RPMI8226 (cell line): ENCODE measurements around the gene MBP.

Experiments
- DNase-seq: peaks from one replicate; pipeline ENCODE4 v3.0.0-alpha.2; 2015

MBP gene

DNA sequence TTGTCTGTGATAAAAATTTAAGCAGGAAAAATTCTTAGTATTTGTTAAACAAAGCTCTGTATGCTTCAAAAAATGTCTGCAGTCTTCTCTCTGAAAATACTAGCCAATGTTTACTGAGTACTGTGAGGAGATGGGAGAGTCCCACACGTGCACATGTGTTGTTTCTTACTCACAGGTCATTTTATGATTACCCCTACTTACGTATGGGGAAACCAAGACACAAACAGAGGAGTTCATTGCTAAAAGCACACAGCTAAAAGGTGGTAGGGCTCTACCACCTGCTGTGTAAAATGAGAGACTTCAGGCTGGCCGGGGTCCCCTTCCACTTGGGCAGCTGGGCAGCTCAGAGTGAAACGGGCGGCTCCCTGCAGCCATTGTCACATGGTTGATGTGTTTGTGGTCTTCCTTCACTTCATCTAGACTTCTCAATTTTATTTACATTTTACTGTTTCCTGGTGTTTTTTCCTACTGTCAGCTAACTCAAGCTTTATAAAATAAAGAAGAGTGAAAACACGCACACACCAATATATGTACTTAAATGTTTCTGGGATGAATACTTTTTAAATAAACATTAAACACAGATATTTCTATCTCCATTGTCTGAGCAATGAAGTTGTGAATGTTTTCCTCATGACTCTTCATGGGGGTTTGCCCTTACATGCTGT, 71.2 kb downstream of the MBP start:
- DNase-seq = no peak

DNA sequence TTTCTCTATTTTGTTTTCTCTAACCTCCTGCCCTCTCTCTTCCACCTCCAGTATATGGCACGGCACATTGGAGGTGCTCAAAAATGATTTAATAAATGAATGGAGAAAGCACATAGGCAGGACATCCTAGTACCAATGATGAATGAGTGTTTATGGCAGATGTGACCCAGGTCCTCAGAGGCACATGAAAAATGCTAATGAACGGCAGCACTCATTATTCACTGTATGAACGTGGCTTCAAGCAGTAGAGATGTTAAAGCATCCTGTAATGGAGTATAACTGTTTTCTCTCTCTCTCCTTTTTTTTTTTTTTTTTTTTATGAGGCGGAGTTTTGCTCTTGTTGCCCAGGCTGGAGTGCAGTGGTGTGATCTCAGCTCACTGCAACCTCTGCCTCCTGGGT, 72.4 kb downstream of the MBP start:
- DNase-seq = no peak

DNA sequence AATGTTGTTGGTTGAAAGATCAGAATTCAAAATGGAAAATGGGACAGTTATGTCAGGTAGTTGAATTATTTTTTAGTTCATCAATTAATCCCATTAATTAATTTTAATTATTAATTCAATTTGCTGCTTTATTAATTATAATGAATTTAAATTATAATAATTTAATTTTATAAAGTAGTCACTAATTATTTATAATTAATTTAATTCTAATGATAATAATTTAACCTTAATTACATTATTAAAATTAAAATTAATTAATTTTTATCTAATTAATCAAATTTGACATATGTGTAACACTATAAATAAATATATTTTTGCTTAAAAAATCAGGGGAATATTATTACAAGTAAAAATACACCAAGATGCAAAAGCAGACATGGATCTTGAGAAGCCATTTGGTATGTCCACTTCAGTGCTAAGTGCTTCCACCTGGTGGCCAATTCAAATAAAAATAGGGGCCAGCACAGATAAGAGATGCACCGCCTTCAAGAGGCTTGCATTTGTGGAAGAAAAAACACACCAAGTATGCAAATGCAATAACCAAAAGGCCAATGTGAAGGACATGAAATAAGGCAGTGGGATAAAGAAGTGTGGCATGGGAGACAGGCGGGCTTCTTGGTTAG, 73.2 kb downstream of the MBP start:
- DNase-seq = peak; percentile 70

DNA sequence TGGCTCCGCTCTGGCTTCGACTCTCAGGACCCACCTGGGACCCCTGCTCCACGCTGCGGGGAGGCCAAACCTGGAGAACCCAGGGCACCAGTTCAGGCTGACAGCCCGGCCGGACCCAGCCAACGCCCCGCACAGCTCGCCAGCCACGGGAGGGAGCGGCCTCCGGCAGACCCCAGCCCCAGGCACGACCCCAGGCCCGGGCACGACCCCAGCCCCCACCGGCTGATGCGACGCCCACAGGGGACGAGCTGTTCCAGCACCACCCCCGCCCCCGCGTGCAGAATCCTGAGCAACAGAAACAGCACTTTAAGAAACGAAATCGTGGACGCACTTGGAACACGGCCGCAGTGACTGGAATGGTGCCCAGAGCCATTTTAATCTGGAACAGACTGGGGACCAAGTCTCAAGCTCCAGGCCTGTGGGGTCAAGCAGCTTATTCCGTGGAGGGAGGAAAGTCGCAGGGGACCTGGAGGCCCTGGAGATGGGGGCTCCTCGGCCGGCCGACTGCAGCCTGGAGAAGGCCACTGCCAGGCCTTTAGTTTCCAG, 74.2 kb downstream of the MBP start:
- no peak for DNase-seq

DNA sequence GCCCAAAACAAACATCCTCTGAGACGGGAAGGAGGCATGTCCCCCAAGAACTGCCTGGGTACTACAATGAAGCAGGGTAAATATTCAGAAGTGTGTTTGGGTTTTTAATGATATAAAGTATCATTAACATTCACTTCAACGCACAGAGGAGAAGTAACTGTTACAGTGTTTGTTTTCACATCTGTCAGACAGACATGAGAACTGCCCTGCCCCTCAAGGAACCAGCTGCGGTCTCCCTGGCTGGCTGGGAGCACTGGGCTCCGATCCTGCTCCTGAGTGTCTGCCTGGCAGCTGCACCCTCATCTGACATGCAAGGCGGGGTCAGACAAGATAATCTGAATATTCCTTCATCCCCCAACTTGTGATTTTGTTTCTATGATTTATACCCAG, 75.6 kb downstream of the MBP start:
- no peak for DNase-seq

DNA sequence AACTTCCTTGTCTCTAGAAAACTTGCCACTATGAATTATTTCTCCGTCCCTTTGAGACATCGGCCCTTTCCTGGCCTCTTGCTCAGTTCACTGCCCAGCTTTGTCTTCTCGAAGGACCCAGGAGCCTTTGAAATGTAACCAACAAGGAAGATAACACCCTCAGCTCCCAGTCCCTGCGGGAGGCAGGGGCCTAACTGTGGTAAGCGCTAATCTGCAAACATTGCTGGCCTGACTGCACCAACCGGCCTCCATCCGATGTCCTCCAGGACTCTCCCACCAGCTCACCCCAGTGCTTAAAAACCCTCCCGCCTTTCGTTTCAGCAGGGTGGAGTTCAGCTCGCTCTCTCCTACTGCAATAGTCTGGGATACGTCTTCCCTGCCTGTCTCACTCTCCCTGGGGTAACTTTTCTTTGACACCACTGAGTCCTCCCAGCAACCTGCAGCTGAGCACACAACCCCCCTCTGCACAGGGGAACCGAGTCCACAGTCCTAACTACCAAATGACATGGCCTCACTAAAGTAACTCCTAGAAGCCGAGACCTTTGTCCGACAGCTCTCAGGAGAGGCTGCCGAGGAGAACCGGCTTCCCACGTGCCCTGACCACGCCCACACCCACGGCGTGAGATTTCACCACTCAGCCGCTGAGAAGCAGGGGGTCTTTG, 76.1 kb downstream of the MBP start:
- no peak for DNase-seq

DNA sequence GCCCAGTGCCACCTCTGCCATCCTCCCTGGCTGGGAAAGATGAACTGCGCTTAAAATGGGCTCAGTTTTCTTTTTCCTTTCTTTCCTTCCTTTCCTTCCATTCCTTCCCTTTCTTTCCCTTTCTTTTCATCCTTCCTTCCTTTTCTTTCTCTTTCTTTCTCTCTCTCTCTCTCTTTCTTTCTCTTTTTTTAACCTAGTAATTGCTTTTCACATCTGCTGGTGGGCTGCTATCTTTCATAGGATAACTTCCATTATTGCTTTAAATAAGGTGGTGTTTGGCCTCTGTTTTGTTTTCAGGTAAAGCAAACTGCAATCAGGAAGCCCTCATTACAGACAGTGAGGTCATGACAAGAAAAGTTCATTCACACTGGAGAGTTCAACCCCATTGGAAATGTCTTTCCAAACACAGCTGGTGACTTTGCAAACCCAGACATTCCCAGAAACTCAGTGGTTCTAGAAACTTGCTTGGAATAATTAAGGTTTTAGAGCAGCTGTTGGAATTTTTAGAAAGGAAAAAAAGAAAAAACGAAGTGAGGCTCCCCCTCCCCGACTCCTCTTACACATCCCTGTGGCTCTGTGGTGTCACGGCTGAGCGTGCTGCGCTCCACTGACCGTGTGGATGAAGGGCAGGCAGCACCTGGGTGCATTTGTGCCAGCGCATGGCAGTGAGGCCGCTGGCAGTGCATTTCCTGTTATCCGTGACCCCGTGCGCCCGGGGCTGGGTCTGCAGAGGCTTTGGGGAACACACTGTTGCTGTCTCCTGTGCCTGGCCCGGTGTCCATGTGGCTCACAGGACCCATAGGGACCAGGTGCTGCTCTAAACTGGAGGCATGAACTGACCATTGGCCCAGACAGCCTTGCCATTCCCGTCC, 76.9 kb downstream of the MBP start:
- DNase-seq = no peak

DNA sequence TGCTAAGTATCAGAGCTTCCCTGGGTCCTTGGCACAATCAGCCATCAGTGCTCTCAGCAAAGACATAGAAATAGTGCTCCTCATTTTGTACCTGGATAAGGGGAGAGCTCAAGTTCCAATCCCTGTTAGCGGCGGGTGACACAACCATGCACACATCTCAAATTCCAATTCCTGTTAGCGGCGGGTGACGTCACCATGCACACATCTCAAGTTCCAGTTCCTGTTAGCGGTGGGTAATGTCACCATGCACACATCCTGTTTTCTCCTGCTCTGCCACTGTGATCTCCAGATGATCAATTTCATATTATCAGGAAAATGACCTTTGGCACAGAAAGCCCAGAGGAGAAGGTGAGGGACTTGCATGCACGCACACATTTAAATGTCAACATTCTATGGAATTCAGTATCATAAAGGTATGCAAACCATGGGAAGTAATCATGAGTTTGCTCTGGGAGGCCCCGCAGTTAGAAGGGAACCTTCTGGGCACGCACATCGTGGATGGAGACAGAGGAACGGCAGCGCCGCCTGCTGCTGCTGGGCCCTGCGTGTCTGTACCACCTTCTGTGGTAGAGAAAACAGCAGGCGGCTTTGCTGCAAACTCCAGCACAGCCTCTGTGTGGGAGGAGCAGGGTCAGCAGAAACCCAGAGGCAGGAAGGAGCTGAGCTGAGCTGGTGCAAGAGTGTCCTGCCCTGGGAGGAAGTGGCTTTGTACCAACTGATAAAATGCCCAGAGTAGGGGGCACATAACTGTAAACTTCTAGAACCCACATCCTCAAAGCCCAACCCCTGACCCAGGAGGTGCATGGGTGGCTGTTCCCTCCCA, 77.8 kb downstream of the MBP start:
- DNase-seq = peak; percentile 46

DNA sequence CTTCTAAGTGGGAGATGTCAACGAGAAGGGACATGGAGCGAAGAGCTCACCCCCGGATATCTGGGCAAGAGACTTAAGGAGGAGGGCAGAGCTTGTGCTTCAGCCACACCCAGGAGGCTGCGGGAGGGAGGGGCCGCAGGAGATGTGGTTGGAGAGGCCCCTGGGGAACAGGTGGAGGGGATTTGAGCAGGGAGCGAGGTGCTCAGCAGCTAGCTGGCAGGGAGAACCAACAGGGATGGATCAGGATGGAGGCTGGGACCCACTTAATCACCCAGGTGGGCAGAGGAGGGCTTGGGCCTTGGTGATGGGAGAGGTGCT, 78.3 kb downstream of the MBP start:
- DNase-seq = no peak

DNA sequence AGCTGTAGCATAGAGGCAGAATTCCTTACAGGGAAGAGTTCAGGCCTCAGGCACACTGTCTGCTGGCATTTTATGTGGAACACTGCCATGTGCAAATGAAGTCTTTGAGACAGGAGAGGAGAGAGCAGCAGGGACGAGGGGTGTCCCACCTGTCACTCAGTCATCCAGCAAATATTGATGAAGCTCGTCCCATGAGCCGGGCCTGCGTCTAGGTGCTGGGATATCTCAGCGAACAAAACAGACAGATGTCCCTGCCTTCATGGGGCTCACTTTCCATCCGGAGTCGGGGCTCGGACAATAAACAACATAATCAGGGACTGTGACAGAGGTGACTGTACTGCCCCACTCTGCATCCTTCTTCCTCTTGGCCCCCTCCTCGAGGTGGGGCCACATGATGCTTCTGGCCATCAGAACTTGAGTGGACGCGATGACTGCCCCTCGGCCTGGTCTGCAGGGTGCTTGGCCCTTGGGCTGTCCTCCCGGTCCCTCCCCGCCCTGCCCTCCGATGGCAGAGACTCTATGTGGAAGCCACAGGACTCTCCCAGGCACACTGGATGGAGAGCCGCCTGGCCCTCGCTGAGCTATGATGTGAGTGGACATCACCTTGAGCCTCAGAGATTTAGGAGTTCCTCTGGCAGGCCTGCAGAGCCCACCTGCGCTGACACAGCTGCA, 78.8 kb downstream of the MBP start:
- no peak for DNase-seq

DNA sequence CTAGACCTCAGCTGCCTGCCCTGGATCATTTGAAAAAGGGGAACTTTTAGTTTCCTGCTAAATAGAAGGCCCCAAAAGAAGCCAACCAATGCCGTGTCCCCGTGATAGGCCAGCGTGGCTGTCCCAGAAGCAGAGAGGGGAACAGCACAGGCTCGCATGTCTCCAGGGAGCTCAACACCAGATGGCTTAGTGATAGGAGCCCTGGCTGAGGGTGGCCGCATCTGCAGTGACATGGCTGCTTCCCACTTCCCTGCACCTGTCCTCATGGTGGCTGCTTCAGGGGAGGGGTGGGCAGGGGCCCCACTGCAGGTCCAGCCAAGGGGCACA, 79.6 kb downstream of the MBP start:
- DNase-seq = no peak

DNA sequence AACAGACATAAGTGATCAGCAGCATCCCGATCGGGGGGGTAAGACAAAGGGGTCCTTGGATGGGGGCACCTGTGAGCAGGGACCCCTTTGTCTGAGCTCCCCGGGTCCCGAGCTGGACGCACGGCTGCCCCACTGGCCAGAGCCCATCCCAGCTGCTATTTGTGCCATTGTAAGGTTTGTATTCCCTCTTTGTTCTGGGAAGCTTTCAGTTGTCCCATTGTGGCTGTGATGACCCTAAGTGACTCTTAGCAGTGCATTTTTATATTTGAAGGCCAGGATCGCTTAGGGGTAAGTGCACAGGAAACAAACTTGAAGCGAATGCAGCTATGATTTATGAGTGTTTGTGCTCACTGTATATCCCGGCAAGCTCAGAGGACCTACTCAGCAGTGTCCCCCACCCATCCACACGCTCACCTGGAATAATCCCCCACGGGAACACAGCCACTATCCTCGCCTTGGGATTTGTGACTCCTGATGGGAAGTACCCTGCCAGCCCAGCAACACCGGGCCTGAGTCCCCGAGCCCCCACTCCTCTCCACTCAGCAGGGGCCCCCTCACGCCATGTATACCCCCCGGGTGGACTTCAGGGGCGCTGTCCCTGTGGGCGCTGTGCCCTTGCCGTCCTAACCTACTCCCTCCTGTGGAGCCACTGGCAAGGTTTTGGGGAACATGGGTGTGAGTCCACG, 80.1 kb downstream of the MBP start:
- DNase-seq = no peak

DNA sequence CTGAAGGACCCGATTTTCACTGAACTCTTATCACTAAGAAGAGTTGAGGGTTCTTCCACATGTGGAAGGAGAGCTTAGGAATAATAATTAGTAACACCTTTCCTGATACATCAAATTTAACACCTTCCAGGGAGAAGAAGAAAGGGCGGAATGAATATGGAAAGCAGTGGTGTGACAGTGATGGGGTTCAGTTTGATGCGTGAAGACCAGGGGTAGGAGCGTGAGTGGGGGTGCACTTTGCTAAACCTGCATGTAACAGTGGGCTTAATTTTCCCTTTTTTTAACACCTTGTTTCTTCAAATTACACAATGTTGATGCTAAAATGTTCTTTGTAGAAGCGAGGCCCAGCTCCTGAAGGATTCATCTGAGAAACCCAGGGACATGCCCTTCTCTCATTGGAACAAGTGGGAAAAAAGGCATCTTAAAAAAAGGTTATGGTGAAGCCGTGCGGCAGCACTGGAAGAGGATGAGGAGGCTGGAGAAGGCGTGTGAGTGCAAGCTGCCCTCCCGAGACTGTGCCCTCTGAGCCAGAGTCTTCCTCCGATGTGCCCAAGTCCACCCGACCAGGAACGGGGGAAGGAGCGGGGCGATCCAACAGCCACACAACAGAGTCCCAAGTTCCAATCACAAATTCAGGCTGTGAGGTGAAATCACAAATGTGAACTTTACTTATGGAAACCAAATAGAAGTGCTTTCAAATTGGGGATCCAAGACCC, 80.8 kb downstream of the MBP start:
- DNase-seq = no peak

DNA sequence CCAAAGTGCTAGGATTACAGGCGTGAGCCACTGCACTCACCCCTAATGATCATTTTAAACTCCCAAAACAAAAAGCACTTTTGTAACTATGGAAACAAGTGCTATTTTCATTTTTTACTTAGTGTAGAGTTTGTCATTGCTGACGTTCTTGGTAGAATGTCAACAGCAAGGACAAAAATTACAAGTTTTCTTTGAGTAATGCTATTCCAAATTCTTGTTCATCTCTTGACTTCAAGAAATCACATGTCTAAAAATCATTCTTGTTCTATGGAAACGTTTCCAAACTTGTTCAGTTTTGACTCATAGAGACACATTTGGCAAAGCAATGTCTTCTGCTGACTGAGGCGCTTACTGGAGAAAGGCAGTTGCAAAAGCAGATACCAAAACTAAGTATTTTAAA, 82.6 kb downstream of the MBP start:
- DNase-seq = no peak

DNA sequence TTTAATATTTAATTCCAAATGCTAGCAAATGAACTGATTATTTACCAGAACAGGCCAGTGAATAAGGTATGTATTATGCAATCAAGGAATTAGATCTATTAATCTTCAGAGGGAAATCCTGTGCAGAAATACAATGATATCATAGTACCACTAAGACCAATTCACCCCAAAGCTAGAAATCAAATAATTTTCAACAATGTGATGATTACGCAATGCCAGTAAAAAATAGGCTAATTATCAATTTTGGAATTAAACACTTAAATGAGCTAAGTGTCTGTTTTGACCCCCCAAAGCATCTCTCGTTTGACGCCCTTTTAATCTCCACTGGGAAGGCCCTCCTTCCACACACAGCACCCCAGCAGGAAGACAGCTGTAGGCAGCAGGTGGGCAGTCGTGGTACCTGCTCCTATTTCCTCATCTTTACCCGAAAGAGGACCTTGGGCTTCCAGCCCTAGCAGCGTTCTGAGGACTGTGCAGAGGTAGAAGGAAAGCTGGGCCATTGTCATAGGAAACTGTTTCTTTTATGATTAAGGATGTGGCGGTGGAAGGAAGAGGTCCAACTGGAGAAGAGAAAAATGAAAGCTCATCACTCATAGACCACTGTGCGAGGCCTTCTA, 84.7 kb downstream of the MBP start:
- DNase-seq = no peak

DNA sequence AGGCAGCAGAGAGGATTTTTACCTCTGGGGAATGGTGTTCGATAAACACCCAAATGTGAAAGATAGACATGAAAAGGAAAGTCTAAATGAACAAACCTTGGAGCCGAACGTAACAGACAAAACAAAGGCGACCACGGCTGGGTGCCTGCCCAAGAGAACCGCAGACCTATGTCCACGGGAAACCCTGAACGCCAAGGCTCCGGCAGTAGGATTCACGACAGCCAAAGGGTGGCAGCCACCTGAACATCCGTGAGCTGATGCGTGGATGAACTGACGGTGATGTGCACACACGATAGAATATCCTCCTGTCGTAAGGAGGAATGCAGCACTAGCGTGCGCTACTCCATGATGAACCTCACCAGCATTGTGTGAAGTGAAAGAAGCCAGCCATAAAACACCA, 85.6 kb downstream of the MBP start:
- DNase-seq = no peak

DNA sequence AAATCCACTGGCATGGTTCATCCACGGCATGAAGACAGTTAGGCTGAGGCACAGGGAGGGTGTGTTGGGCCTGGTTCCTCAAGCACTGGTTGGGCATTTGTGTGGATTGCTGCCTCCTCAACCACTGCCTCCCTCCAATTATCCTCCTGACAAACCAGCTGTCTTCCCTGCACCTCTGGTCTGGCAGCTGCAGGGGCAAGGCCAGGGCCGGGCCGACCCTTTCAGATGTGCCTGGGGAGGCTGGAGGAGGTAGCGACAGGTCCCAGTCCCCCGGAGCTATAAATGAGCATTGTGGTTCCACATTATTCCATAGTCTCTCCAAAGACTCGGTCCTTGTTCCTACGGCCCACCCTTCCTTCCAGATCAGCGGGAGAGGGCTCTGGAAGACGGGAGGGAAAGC, 86.2 kb downstream of the MBP start:
- no peak for DNase-seq

DNA sequence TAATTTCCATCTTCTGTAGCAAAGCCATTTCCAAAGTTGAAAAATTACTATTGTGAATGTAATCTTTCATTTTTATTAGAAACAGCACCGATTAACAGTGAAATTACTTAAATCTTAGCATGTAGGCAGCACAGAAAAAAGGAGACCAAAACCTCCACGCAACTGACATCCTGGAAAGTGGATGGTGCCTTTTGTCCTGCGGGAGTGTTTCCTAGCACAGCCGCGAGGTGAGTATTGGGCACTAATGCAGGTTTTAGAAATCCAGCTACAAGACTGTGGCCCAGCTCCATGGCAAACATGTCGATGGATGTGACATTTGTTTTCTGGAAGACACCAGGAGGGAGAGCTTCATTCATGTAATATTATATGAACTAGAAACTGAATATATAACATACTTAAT, 86.9 kb downstream of the MBP start:
- DNase-seq = no peak

DNA sequence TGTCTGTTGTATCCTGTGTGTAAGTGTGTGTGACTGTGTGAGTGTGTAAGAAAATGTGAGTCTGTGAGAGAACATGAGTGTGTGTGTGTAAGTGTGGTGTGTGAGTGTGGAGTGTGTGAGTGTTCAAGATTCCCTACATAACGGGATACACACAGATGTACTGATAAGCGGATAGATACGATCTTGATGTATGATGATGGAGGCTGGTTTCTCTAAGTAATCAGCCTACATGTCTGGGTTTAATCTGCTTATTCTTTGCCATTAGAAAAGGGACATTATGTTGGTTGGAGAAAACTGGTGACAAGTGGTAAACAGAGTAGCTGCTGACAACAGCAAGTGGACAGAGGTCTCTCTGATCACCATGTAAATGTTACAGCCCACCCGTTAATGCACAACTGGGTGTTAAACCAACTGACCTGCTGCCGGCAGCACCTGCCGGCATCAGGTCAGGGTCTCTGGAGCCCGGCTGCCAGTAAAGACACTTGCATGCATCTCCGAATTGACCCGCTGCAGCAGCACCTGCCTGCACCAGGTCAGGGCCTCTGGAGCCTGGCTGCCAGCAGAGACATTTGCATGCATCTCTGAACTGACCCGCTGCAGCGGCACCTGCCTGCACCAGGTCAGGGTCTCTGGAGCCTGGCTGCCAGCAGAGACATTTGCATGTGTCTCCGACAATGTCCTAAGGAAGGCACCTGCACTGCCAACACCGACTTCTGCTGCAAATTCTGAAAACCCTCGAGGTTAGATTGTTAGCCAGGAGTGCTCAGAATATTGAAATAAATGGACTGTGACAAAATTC, 87.5 kb downstream of the MBP start:
- no peak for DNase-seq
